ENCODE results near the gene NPAS3.

NPAS3 gene

GRCh38 chr14:33792720-33793368 is 854.2 kb downstream of the NPAS3 start:
- peak; percentile 26 to 31 for DNase-seq (ENCODE audit: low read depth in 2 of 2)

GRCh38 chr14:33793398-33794110 is 854.9 kb downstream of the NPAS3 start:
- DNase-seq (ENCODE audit: low read depth in 2 of 2): no peak

DNA sequence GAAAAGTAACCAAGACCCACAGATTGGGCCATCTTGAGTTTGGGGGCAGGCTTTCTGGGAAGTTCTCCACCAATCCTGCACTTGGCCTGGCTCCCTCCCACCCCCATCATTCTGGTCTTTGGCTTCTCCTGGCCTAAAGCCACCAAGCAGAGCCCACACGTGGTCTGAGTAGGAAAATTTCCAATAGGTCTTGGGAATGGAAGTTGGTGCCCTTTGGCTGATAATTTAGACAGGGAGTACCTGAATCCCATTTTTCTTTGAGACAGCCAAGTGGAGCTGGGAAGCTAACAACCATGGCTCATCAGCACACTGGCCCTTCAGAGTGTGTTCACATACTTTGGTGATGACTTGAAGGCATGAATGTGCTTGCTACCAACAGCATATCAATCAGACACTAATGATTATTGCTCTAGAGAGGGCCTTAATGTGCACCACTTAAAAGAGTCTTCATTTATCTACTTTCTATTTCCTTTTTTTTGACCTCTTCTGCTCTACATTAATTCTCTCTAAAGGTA is 856.2 kb downstream of the NPAS3 start:
- no peak for DNase-seq (ENCODE audit: low read depth in 2 of 2)

DNA sequence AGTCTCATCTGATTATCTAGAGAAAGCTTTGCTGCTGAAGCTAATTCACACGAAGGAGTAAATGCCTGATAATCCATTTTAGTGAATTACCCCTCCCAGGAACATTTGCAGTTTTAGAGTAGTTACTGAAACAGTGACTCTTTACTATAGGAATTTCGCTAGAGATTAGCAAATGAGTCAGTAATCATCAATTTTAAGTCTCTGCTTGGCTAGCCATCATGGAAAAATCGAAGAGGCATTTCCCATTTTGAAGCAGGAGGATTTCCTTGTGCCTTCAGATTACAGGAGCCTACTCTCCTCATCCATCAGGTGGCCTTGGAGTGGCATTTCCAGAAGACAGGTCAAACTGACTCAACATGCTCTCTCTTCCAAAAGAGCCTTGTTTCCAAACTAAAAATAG is 857.7 kb downstream of the NPAS3 start:
- no peak for DNase-seq (ENCODE audit: low read depth in 2 of 2)

- DNase-seq (ENCODE audit: low read depth in 2 of 2): no peak
Measured at GRCh38 chr14:33799705-33800570, 861.3 kb downstream of the NPAS3 start.

- no peak for DNase-seq (ENCODE audit: low read depth in 2 of 2)
Measured at GRCh38 chr14:33800735-33801163, 862.1 kb downstream of the NPAS3 start.

DNA sequence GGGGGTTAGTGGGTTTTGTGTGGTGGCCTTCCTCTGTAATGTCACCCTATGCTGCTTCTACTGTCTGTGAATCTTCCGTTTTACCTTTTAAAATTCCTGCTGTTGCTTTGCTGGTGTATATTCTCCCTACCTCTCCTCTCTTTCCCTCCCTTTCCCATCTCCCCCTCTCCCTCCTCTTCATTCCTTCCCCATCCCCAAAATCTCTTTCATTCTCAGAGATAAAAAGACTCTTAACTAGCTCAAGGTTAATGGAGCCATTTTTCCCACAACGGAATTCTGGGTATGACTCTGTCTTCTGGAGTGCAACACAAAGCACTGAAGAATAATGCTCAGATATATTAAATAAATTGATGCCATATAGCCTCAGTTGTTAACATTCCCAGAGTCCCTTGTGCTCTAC is 864.1 kb downstream of the NPAS3 start:
- no peak for DNase-seq (ENCODE audit: low read depth in 2 of 2)

- DNase-seq (ENCODE audit: low read depth in 2 of 2): no peak
Measured at GRCh38 chr14:33805593-33805992, 866.9 kb downstream of the NPAS3 start.

DNA sequence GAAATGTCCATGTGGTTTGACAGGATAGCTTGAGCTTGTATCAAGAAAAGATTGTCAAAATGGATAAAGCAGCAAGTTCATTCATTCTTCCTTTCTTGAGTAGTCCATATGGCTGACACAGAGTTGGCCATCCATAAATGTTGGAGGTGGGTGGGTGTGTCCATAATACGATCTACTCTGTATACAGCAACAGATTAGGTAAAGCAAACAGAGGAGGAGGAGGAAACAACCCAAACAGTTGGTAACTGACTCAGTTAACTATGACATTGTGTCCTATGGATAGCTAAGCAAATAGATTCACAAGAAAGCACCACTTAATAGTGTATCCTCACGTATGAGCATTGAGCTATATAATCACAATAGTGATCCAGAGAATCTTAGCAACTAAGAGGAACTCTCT is 868.2 kb downstream of the NPAS3 start:
- no peak for DNase-seq (ENCODE audit: low read depth in 2 of 2)

- no peak for DNase-seq (ENCODE audit: low read depth in 2 of 2)
Measured at GRCh38 chr14:33808187-33808586, 869.5 kb downstream of the NPAS3 start.

DNA sequence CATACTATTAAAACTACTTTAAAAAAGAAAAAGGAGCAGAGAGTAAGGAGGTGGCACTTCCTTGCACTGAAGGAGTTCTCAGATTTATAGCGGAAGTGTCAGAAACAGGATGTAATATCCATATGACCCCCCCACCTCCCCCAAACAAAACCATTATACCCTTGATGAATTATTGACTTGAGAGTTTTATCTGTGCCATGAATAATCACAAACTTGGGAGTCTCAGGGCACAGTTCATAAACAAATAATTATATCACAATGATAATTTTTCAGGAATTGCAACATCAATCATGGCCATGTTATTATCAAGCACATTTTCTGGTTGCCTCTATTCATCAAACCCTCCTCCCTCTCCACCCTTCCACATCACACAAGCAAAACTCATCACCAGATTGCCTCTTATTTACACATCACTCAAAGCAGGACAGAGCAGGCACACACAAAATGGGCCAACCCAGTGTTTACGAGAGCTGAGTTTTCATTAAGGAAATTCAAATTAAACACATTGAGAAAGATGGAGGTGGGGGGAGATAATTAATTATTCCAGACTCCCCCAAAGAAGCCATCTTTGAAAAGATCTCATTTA is 870.8 kb downstream of the NPAS3 start:
- no peak for DNase-seq (ENCODE audit: low read depth in 2 of 2)

GRCh38 chr14:33810308-33810707 is 871.6 kb downstream of the NPAS3 start:
- DNase-seq (ENCODE audit: low read depth in 2 of 2): no peak

DNA sequence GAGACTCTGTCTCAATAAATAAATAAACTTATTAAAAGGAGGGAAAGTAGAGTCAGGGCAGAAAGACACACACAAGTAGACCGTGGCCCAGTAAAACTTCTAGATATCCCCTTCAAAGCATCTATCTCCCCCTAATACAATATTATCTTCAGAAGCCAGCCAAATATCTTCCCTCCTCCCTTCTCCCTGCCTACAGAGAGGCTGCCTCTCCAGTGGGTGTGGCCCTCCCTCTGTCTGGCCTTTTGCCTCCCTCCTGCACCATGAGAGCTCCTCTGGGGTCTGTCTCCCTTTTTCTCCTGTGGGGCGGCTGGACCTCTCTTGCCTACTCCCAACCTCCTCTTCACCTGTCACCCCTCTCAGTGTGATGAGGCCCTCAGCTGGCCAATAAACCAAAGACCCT is 873.0 kb downstream of the NPAS3 start:
- no peak for DNase-seq (ENCODE audit: low read depth in 2 of 2)

DNA sequence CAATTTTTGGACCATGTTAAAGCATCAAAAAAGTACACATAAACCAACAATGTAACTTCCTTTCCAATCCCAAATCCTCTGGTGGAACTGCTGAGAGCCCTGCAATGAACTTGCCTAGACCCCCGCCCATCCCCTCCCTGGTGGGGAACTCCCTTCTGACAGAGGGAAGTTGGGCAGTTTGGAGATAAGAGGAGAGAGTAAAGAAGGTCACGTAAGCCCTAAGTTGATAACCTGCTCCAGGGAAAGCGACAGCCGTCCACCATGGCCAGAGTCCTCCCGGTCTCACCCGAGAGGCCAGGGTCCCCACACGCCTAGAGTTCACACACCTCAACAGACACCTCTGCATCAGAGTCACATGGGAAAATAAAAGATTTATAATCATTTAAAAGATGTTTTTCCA is 873.5 kb downstream of the NPAS3 start:
- no peak for DNase-seq (ENCODE audit: low read depth in 2 of 2)

- no peak for DNase-seq (ENCODE audit: low read depth in 2 of 2)
Measured at GRCh38 chr14:33812601-33813000, 873.9 kb downstream of the NPAS3 start.

GRCh38 chr14:33814010-33814409 is 875.3 kb downstream of the NPAS3 start:
- no peak for DNase-seq (ENCODE audit: low read depth in 2 of 2)

GRCh38 chr14:33833706-33834465 is 895.2 kb downstream of the NPAS3 start:
- no peak for DNase-seq (ENCODE audit: low read depth in 2 of 2)

DNA sequence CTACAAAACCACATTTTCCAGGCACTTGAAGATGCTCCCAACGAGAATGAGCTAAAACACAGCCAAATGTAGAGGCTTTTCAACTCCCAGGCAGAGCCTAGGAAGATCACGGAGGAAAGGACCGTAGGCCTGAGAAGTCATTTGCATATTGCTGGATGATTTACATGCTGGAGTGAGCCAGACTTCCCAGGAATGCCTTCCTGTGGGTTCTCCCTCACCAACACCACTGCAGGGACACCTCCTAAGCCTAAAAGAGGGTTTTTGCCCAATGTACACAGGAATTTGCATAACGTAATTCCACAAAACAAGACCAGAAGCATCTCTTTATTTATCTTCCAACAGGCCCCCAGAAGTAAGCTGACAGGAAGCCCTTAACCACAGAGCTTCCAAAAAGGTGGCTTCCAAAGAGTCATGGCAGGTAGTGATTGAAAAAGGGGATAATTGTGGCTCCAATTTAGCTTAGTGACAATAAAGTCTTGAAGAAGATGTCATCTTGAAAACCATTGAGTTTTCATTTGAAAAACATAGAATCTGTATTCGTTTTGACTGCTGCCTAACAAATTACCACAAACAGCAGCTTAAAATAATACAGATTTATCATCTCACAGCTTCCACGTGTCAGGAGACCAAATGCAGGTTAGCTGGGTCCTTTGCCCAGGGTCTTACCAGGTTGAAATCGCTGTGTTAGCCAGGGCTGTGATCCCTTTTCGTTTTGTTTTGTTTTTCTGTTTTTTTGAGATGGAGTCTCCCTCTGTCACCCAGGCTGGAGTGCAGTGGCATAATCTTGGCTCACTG is 896.0 kb downstream of the NPAS3 start:
- DNase-seq (ENCODE audit: low read depth in 2 of 2): no peak

GRCh38 chr14:33835261-33835655 is 896.6 kb downstream of the NPAS3 start:
- DNase-seq (ENCODE audit: low read depth in 2 of 2): no peak

- no peak for DNase-seq (ENCODE audit: low read depth in 2 of 2)
Measured at GRCh38 chr14:33835677-33836076, 897.0 kb downstream of the NPAS3 start.
